OCI-LY7 (cell line): ENCODE measurements around the gene CENPP. TPM values are rescaled to one million over a fixed set of nuclear protein-coding genes. Genes with fewer than 3 reads are reported as not detected.

Source experiments
- BruUV-seq: library from RNA; stranded (reverse); fragments of 400-500 nt; replicated peaks from 2 replicates; lab custom pipeline; 2021; lab: Mats Ljungman, UMichigan
- CTCF ChIA-PET: fragments of 300-600 bp; sonication (Branson Sonifier 250); formaldehyde crosslinking; loops from one replicate; lab custom pipeline; 2022; ENCODE audit warnings: antibody characterized with exemption; ENCODE audit not compliant: unreplicated experiment; lab: Charles Lee
- POLR2A ChIA-PET: fragments of 300-600 bp; sonication (Branson Sonifier 250); formaldehyde crosslinking; loops from one replicate; lab custom pipeline; 2022; ENCODE audit warnings: antibody characterized with exemption; lab: Charles Lee
- DNase-seq: peaks from one replicate; pipeline ENCODE4 v3.0.0-alpha.2; 2015; ENCODE audit warnings: low spot score
- H2AFZ ChIP-seq: fragments of 200-600 bp; sonication (generic), shearing (Covaris generic); 2 replicates; pipeline ENCODE4 v1.6.1; 2014; ENCODE audit warnings: mild to moderate bottlenecking, antibody characterized with exemption, low read length, moderate library complexity
- H3K27ac ChIP-seq: fragments of 200-600 bp; sonication (generic); 2 replicates; pipeline ENCODE4 v1.5.1; 2014; ENCODE audit warnings: mixed run types, low read depth, mild to moderate bottlenecking, moderate library complexity, low read length, inconsistent platforms; ENCODE audit not compliant: poor library complexity, severe bottlenecking
- H3K36me3 ChIP-seq: fragments of 200-600 bp; sonication (generic); 2 replicates; pipeline ENCODE4 v1.6.1; 2014; ENCODE audit warnings: mild to moderate bottlenecking, antibody characterized with exemption, low read length, moderate library complexity, mixed read lengths; ENCODE audit not compliant: insufficient read depth
- H3K4me1 ChIP-seq: fragments of 200-600 bp; sonication (generic); 2 replicates; pipeline ENCODE4 v1.5.1; 2014; ENCODE audit warnings: mild to moderate bottlenecking, low read length; ENCODE audit not compliant: insufficient read depth, poor library complexity, severe bottlenecking
- H3K4me2 ChIP-seq: fragments of 200-600 bp; sonication (generic); 2 replicates; pipeline ENCODE4 v1.6.1; 2014; ENCODE audit warnings: mild to moderate bottlenecking, low read length
- H3K4me3 ChIP-seq: fragments of 200-600 bp; sonication (generic); 2 replicates; pipeline ENCODE4 v1.5.1; 2014; ENCODE audit warnings: mild to moderate bottlenecking, low read depth, low read length; ENCODE audit not compliant: poor library complexity, severe bottlenecking
- H3K79me2 ChIP-seq: fragments of 200-600 bp; sonication (generic); 2 replicates; pipeline ENCODE4 v1.6.1; 2016; ENCODE audit warnings: low read depth, mild to moderate bottlenecking, low read length, moderate library complexity, mixed read lengths; ENCODE audit not compliant: insufficient read depth
- H3K9me2 ChIP-seq: fragments of 200-600 bp; sonication (generic); 2 replicates; pipeline ENCODE4 v1.6.1; 2016; ENCODE audit warnings: mild to moderate bottlenecking, low read length, mixed read lengths; ENCODE audit not compliant: insufficient read depth
- H3K9me3 ChIP-seq: fragments of 200-600 bp; sonication (generic); 2 replicates; pipeline ENCODE4 v1.6.1; 2014; ENCODE audit warnings: mild to moderate bottlenecking, mixed run types, low read length, mixed read lengths
- H4K20me1 ChIP-seq: fragments of 200-600 bp; sonication (generic); 2 replicates; pipeline ENCODE4 v1.6.1; 2014; ENCODE audit warnings: mild to moderate bottlenecking, antibody characterized with exemption, low read length, moderate library complexity, mixed read lengths; ENCODE audit not compliant: insufficient read depth
- EZH2phosphoT487 ChIP-seq: fragments of 200-600 bp; sonication (generic); IDR thresholded peaks from 2 replicates; pipeline ENCODE4 v1.6.1; 2018; ENCODE audit warnings: low read depth, borderline replicate concordance, mild to moderate bottlenecking, mixed run types, antibody characterized with exemption, low read length, moderate library complexity, mixed read lengths
- intact Hi-C: fragments of 100-400 bp; cut with micrococcal nuclease; formaldehyde crosslinking; loops from one replicate; pipeline ENCODE4 v1.10.0; 2022; ENCODE audit not compliant: unreplicated experiment
- total RNA-seq, 2 experiments: library from RNA; depleted of rRNA in 1 of 2; stranded (reverse); fragments of >200 nt in 1 of 2; shearing (Covaris generic) in 1 of 2; gene quantifications; 2 replicates each; pipeline ENCODE4 v1.2.3, GENCODE V29; 2014 to 2022
- TF ChIP-seq, protein P1 (sequence below): fragments of 200-600 bp; sonication (generic); conservative IDR thresholded peaks from 2 replicates; pipeline ENCODE4 v1.5.1; 2014; ENCODE audit warnings: mild to moderate bottlenecking, antibody characterized with exemption, low read length, moderate library complexity, mixed read lengths

CENPP gene
- total RNA-seq, 2 experiments from 2014 or later: 25.4 to 30.9 TPM

DNA sequence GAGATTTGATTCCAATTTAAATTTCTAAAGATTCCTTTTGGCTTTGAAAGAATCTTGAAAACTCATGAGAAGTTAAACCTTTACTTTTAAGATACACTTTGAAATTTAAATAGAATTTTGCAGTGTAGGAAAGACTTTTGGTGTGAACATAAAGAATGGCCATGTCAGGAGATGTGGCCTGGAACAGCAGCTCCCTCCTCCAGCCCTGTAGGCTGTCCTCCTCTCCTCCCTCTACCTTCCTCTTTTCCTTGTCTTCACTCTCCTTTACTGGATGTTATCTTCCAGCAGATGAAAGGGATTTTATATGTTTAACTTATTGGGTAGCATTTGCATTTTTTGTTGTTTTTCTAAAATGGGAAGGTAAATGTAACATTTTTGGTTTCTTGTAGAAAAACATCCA, 137.6 kb downstream of the CENPP start:
- CTCF ChIA-PET: no interaction called here
- no TSS peak for BruUV-seq

DNA sequence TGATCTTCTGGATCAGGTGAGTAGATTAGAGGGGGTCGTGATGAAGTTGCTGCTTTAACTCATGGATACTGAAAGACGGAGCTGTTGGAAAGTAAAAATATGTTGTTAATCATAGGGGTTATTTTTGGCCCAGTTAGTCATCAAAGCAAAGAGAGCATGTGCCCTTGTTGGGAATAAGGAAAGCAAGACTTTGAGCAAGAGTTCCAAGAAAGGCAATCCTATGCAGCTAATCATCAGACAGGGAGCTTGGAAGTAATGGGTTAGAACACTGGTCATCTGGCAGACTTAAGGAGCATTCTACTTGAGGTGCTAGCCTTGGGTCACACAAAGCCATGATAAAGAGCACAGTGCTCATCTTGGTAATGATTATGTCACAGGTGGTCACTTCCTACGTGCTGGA, 138.2 kb downstream of the CENPP start:
- Histone ChIP-seq H4K20me1 (no peaks in the 10 kb centered on the region), H3K36me3 (no peaks in the 10 kb centered on the region), H3K4me2 (no peak overlapping the region), H3K9me2 (no peaks in the 10 kb centered on the region), H3K4me3 (no peak overlapping the region), H3K79me2 (no peaks in the 10 kb centered on the region), H3K9me3 (no peaks in the 10 kb centered on the region), H3K4me1 (no peaks in the 10 kb centered on the region), H3K27ac (no peak overlapping the region), H2AFZ (no peak overlapping the region)
- BruUV-seq: no TSS peak
- TF ChIP-seq, protein P1, sequence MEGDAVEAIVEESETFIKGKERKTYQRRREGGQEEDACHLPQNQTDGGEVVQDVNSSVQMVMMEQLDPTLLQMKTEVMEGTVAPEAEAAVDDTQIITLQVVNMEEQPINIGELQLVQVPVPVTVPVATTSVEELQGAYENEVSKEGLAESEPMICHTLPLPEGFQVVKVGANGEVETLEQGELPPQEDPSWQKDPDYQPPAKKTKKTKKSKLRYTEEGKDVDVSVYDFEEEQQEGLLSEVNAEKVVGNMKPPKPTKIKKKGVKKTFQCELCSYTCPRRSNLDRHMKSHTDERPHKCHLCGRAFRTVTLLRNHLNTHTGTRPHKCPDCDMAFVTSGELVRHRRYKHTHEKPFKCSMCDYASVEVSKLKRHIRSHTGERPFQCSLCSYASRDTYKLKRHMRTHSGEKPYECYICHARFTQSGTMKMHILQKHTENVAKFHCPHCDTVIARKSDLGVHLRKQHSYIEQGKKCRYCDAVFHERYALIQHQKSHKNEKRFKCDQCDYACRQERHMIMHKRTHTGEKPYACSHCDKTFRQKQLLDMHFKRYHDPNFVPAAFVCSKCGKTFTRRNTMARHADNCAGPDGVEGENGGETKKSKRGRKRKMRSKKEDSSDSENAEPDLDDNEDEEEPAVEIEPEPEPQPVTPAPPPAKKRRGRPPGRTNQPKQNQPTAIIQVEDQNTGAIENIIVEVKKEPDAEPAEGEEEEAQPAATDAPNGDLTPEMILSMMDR: no peak
- TF ChIP-seq EZH2phosphoT487: no peak
- CTCF ChIA-PET: no interaction called here
- no peak for DNase-seq
- POLR2A ChIA-PET: interaction anchor here (0.7 kb wide), 1 partner anchor 144 kb away, joined by 4 read pairs; no protein-coding TSS in a partner anchor
- intact Hi-C loops: no loop called here

More for the DNA sequence above, 137.6 kb downstream of the CENPP start:
- Histone ChIP-seq H3K9me2 (no peaks in the 10 kb centered on the region), H3K9me3 (no peaks in the 10 kb centered on the region), H3K4me2 (no peak overlapping the region), H3K4me1 (no peaks in the 10 kb centered on the region), H3K79me2 (no peaks in the 10 kb centered on the region), H3K36me3 (no peaks in the 10 kb centered on the region), H3K4me3 (no peak overlapping the region), H4K20me1 (no peaks in the 10 kb centered on the region), H3K27ac (no peak overlapping the region), H2AFZ (no peak overlapping the region)
- DNase-seq: no peak
- intact Hi-C loops: no loop called here
- no peak for TF ChIP-seq EZH2phosphoT487
- POLR2A ChIA-PET: interaction anchor here (0.7 kb wide), 1 partner anchor 144 kb away, joined by 4 read pairs; no protein-coding TSS in a partner anchor

DNA sequence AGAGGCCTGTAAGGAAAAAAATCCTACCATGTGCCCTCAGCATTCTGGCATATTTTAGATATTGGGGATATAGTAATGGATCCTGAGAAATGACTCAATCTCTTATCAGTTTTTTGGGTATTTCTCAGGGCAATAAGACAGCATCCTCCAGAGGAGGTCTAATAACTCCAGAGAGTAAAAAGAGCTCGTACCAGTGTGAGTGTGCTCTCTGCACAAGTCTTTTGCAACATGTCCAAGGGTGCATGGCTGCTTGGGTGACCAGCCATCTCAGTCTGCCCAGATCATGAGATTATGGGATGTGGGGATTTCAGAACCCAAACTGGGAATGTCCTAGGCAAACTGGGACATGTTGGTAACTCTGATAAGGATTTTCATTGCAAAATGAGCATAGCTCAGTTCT, 141.3 kb downstream of the CENPP start:
- H3K36me3 ChIP-seq: no peaks in the 10 kb centered on the region
- TF ChIP-seq EZH2phosphoT487: no peak
- TF ChIP-seq, protein P1: no peak
- no peaks in the 10 kb centered on the region for H3K9me2 ChIP-seq
- no peak for DNase-seq
- no peaks in the 10 kb centered on the region for H3K79me2 ChIP-seq
- H3K27ac ChIP-seq: no peak overlapping the region
- H3K4me2 ChIP-seq: no peak overlapping the region
- H3K4me3 ChIP-seq: no peak overlapping the region
- BruUV-seq: no TSS peak
- intact Hi-C loops: no loop called here
- H4K20me1 ChIP-seq: no peaks in the 10 kb centered on the region
- H3K9me3 ChIP-seq: no peaks in the 10 kb centered on the region
- ChIA-PET CTCF (no interaction called here), POLR2A (no interaction called here)
- no peak overlapping the region for H2AFZ ChIP-seq
- H3K4me1 ChIP-seq: no peaks in the 10 kb centered on the region
